Head of caudate nucleus (tissue), 42 donors: ENCODE results near the gene ZNF195.
"Not testable (repeated sequence)": the region's sequence is repeated elsewhere in the genome, so short reads cannot be mapped to it uniquely, and the experiment has no call there.

Experiments
- DNase-seq, 42 donors: peaks; one replicate each; pipeline versions ENCODE4 v3.0.0 to v3.0.0-alpha.2; 2020 to 2021; ENCODE audit warnings: mixed read lengths in 7 of 42
- intact Hi-C: fragments of 100-400 bp; cut with DNase I; formaldehyde crosslinking; loops from one replicate; pipeline ENCODE4 v1.15.0; 2022

Gene ZNF195

GRCh38 chr11:3324724-3325123, 54.2 kb downstream of the ZNF195 start:
- intact Hi-C loops: not testable (repeated sequence)

More at GRCh38 chr11:3324724-3325123, 54.2 kb downstream of the ZNF195 start:
- not testable (repeated sequence) for DNase-seq
